Measurements from ENCODE around the gene ESRRG.

DNA sequence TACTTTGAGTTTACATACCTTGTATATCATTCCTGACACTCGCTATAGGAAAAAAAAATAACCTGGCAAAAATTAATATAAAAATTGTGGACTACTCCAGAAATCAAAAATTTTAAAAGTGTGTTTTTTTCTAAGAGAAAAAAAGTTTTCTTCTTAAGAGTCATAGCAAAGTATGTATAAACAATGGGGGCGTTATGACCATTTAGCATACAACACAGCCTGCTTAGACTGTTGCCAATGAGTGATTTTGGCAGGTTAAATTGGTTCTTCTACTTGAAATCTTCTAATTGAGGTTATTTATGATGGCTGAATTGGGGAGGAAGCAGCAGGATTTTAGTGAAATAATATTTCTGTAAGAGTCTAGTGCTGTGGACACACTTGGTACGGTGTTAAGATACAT lies 169.5 kb downstream of the ESRRG start:
- TF ChIP-seq, protein P1, sequence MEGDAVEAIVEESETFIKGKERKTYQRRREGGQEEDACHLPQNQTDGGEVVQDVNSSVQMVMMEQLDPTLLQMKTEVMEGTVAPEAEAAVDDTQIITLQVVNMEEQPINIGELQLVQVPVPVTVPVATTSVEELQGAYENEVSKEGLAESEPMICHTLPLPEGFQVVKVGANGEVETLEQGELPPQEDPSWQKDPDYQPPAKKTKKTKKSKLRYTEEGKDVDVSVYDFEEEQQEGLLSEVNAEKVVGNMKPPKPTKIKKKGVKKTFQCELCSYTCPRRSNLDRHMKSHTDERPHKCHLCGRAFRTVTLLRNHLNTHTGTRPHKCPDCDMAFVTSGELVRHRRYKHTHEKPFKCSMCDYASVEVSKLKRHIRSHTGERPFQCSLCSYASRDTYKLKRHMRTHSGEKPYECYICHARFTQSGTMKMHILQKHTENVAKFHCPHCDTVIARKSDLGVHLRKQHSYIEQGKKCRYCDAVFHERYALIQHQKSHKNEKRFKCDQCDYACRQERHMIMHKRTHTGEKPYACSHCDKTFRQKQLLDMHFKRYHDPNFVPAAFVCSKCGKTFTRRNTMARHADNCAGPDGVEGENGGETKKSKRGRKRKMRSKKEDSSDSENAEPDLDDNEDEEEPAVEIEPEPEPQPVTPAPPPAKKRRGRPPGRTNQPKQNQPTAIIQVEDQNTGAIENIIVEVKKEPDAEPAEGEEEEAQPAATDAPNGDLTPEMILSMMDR (IDR thresholded peaks at IDR 0.05): no peak
- no peak for TF ChIP-seq POLR2A (IDR thresholded peaks at IDR 0.05)

Measured in esophagus squamous epithelium (tissue), 4 donors.